IMR-90 (cell line): ENCODE results near the gene MEGF9. TPM values are rescaled to one million over a fixed set of nuclear protein-coding genes. Genes with fewer than 3 reads are reported as not detected.

Experiments
- ATAC-seq: fragments of 200-7000 bp; cut with Tn5 transposase; 2 replicates; pipeline ENCODE4 v1.9.1; 2020; ENCODE audit warnings: low read depth, mild to moderate bottlenecking, moderate library complexity
- BruUV-seq: library from RNA; stranded (reverse); fragments of 400-500 nt; replicated peaks from 2 replicates; lab custom pipeline; 2021; lab: Mats Ljungman, UMichigan
- CTCF ChIA-PET: fragments of 300-600 bp; formaldehyde crosslinking; extraction: SDS; loops from one replicate; lab custom pipeline; 2021; ENCODE audit warnings: antibody characterized with exemption; lab: Yijun Ruan, JAX
- POLR2A ChIA-PET: fragments of 300-600 bp; sonication (Branson Sonifier 250); formaldehyde crosslinking; loops from one replicate; lab custom pipeline; 2022; ENCODE audit warnings: antibody characterized with exemption; ENCODE audit not compliant: unreplicated experiment; lab: Charles Lee
- DNase-seq: peaks from one replicate; pipeline ENCODE4 v3.0.0; 2013
- H2AFZ ChIP-seq: replicated peaks from 2 replicates; pipeline ENCODE3; 2013; ENCODE audit warnings: low read length, mild to moderate bottlenecking; ENCODE audit not compliant: poor library complexity
- H2AK5ac ChIP-seq: 2 replicates; pipeline ENCODE4 v1.6.1; 2013; ENCODE audit warnings: low read depth, low read length, inconsistent platforms
- H2AK9ac ChIP-seq: replicated peaks from 2 replicates; pipeline ENCODE3; 2013; ENCODE audit warnings: mild to moderate bottlenecking, low read depth, low read length, moderate library complexity; ENCODE audit not compliant: poor library complexity
- H2BK120ac ChIP-seq: 2 replicates; pipeline ENCODE4 v1.6.1; 2013; ENCODE audit warnings: low read depth, low read length, inconsistent platforms
- H2BK15ac ChIP-seq: 3 replicates; pipeline ENCODE4 v1.6.1; 2013; ENCODE audit warnings: low read depth, low read length, inconsistent platforms
- H2BK20ac ChIP-seq: 2 replicates; pipeline ENCODE4 v1.6.1; 2013; ENCODE audit warnings: low read depth, mild to moderate bottlenecking, inconsistent platforms, low read length, moderate library complexity
- H2BK5ac ChIP-seq: 2 replicates; pipeline ENCODE4 v1.6.1; 2013; ENCODE audit warnings: mild to moderate bottlenecking, low read depth, low read length, inconsistent platforms; ENCODE audit not compliant: poor library complexity, severe bottlenecking
- H3K14ac ChIP-seq: replicated peaks from 2 replicates; pipeline ENCODE4 v1.6.1; 2013; ENCODE audit warnings: low read depth, low read length, inconsistent platforms
- H3K18ac ChIP-seq: 2 replicates; pipeline ENCODE4 v1.6.1; 2013; ENCODE audit warnings: low read depth, low read length, control low read depth
- H3K23ac ChIP-seq: 2 replicates; pipeline ENCODE4 v1.6.1; 2013; ENCODE audit warnings: low read depth, low read length, inconsistent platforms
- H3K27ac ChIP-seq: 2 replicates; pipeline ENCODE4 v1.5.1; 2013; ENCODE audit warnings: mild to moderate bottlenecking, control low read depth, low read length; ENCODE audit not compliant: insufficient read depth
- H3K27me3 ChIP-seq: 2 replicates; pipeline ENCODE4 v1.6.1; 2013; ENCODE audit warnings: low read length; ENCODE audit not compliant: control insufficient read depth, insufficient read depth
- H3K36me3 ChIP-seq: 2 replicates; pipeline ENCODE4 v1.6.1; 2013; ENCODE audit warnings: low read length, mixed read lengths; ENCODE audit not compliant: control insufficient read depth, insufficient read depth
- H3K4ac ChIP-seq: 2 replicates; pipeline ENCODE4 v1.6.1; 2013; ENCODE audit warnings: low read depth, low read length, inconsistent platforms
- H3K4me1 ChIP-seq: 2 replicates; pipeline ENCODE4 v1.6.1; 2013; ENCODE audit warnings: low read length, mixed read lengths; ENCODE audit not compliant: control insufficient read depth, insufficient read depth
- H3K4me2 ChIP-seq: 2 replicates; pipeline ENCODE4 v1.6.1; 2013; ENCODE audit warnings: low read depth, mild to moderate bottlenecking, control low read depth, low read length, moderate library complexity
- H3K4me3 ChIP-seq: 2 replicates; pipeline ENCODE4 v1.5.1; 2013; ENCODE audit warnings: low read depth, mild to moderate bottlenecking, control low read depth, low read length, moderate library complexity; ENCODE audit not compliant: insufficient read depth
- H3K56ac ChIP-seq: 2 replicates; pipeline ENCODE4 v1.6.1; 2013; ENCODE audit warnings: low read length, inconsistent platforms; ENCODE audit not compliant: insufficient read depth; ENCODE audit errors: extremely low read depth
- H3K79me1 ChIP-seq, 2 experiments: 2 replicates each; pipeline ENCODE4 v1.6.1; 2013; ENCODE audit warnings: low read length in 2 of 2, inconsistent platforms in 1 of 2, low read depth in 1 of 2
- H3K9ac ChIP-seq: 2 replicates; pipeline ENCODE4 v1.6.1; 2013; ENCODE audit warnings: low read depth, low read length, control low read depth
- H3K9me1 ChIP-seq: 2 replicates; pipeline ENCODE4 v1.6.1; 2013; ENCODE audit warnings: low read length, inconsistent platforms; ENCODE audit not compliant: insufficient read depth
- H3K9me3 ChIP-seq: 2 replicates; pipeline ENCODE4 v1.6.1; 2013; ENCODE audit warnings: low read length; ENCODE audit not compliant: control insufficient read depth, insufficient read depth
- H4K20me1 ChIP-seq: 2 replicates; pipeline ENCODE4 v1.6.1; 2013; ENCODE audit warnings: low read length, inconsistent platforms; ENCODE audit not compliant: insufficient read depth
- H4K5ac ChIP-seq: 2 replicates; pipeline ENCODE4 v1.6.1; 2013; ENCODE audit warnings: mild to moderate bottlenecking, low read depth, low read length, control low read depth
- H4K8ac ChIP-seq, 2 experiments: 2 replicates each; pipeline ENCODE4 v1.6.1; 2013; ENCODE audit warnings: low read depth in 2 of 2, low read length in 2 of 2, control low read depth in 1 of 2, inconsistent platforms in 1 of 2
- H4K91ac ChIP-seq: 2 replicates; pipeline ENCODE4 v1.6.1; 2013; ENCODE audit warnings: low read depth, low read length, inconsistent platforms; ENCODE audit not compliant: insufficient read depth
- BHLHE40 ChIP-seq: fragments of 150-350 bp; IDR thresholded peaks from 2 replicates; pipeline ENCODE4 v1.6.1; 2016; ENCODE audit warnings: mild to moderate bottlenecking, low read depth, low read length
- CEBPB ChIP-seq: IDR thresholded peaks from 2 replicates; pipeline ENCODE4 v1.6.1; 2012; ENCODE audit warnings: low read depth, low read length, improper control_type of control experiment
- MAFK ChIP-seq: IDR thresholded peaks from 2 replicates; pipeline ENCODE4 v1.6.1; 2012; ENCODE audit warnings: low read depth, low read length, improper control_type of control experiment
- MAZ ChIP-seq: IDR thresholded peaks from 2 replicates; pipeline ENCODE4 v1.6.1; 2012; ENCODE audit warnings: low read depth, mild to moderate bottlenecking, low read length, improper control_type of control experiment, moderate library complexity, borderline replicate concordance
- NFE2L2 ChIP-seq: fragments of 150-350 bp; IDR thresholded peaks from 2 replicates; pipeline ENCODE4 v1.6.1; 2016; ENCODE audit warnings: low read depth, mild to moderate bottlenecking, low read length
- RAD21 ChIP-seq: IDR thresholded peaks from 2 replicates; pipeline ENCODE4 v1.6.1; 2012; ENCODE audit warnings: low read length, improper control_type of control experiment
- RFX5 ChIP-seq: IDR thresholded peaks from 2 replicates; pipeline ENCODE4 v1.8.0; 2012; ENCODE audit warnings: low read depth, mild to moderate bottlenecking, low read length, moderate library complexity
- SMC3 ChIP-seq: fragments of 150-350 bp; IDR thresholded peaks from 2 replicates; pipeline ENCODE4 v1.6.1; 2016; ENCODE audit warnings: low read depth, mild to moderate bottlenecking, antibody characterized with exemption, low read length, moderate library complexity
- WGBS, 2 experiments: methylation state at CpG; one replicate each; pipeline versions ENCODE4 v1.1.5 to v1.1.7; 2013; ENCODE audit warnings: missing lambda C conversion rate in 2 of 2; ENCODE audit not compliant: insufficient read length in 1 of 2; ENCODE audit errors: extremely low coverage in 2 of 2; 5-methylcytosine and 5-hydroxymethylcytosine counted together
- dilution Hi-C: fragments of 300-500 bp; cut with HindIII; formaldehyde crosslinking; loops from one replicate; pipeline ENCODE4 v1.14.3; 2018; ENCODE audit warnings: low sequenced_read_pairs; ENCODE audit not compliant: unreplicated experiment
- in situ Hi-C: fragments of 300-500 bp; cut with MboI; formaldehyde crosslinking; loops from 3 replicates; pipeline ENCODE4 v1.14.3; 2019; ENCODE audit warnings: low sequenced_read_pairs, inconsistent platforms, mixed read lengths
- intact Hi-C: fragments of 100-400 bp; cut with micrococcal nuclease; formaldehyde crosslinking; loops from 2 replicates; pipeline ENCODE4 v1.10.0; 2022
- polyA plus RNA-seq, 3 experiments: library from polyadenylated mRNA; depleted of rRNA; stranded (reverse); fragments of >200 nt; gene quantifications; 2 replicates each; pipeline ENCODE4 v1.2.3, GENCODE V29; 2012; ENCODE audit warnings: low replicate concordance in 1 of 3
- total RNA-seq: library from RNA; depleted of rRNA; stranded (reverse); fragments of >200 nt; gene quantifications from 2 replicates; pipeline ENCODE4 v1.2.3, GENCODE V29; 2012
- TF ChIP-seq, protein P1 (sequence below): conservative IDR thresholded peaks from 2 replicates; pipeline ENCODE4 v1.5.1; 2012; ENCODE audit warnings: mild to moderate bottlenecking, low read depth, low read length, improper control_type of control experiment
- TF ChIP-seq, protein P2 (sequence below): fragments of 150-350 bp; IDR thresholded peaks from 2 replicates; pipeline ENCODE4 v1.6.1; 2016; ENCODE audit warnings: low read depth, mild to moderate bottlenecking, low read length, moderate library complexity, borderline replicate concordance

The MEGF9 gene
- total and polyA plus RNA-seq, 2 of the 4 experiments (the other 2 are of a cell fraction), result 3.4 TPM

DNA sequence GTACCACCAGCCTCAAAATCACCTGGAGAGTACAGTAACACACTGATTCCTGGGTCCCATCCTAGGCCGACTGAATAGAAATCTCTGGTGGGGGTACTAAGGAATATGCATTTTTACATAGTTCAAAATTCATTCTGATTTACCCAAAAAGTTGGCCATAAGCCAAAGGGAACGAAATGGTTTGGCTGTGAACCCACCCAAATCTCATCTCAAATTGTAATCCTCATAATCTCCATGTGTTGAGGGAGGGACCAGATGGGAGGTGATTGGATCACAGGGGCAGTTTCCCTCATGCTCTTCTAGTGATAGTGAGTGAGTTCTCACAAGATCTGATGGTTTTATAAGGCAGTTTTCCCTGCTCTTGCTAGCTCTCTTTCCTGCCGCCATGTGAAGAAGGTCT lies 31.1 kb downstream of the MEGF9 start:
- TF ChIP-seq SMC3, result no peak
- TF ChIP-seq MAZ, result no peak
- no peak for TF ChIP-seq RFX5
- TF ChIP-seq, protein P1, sequence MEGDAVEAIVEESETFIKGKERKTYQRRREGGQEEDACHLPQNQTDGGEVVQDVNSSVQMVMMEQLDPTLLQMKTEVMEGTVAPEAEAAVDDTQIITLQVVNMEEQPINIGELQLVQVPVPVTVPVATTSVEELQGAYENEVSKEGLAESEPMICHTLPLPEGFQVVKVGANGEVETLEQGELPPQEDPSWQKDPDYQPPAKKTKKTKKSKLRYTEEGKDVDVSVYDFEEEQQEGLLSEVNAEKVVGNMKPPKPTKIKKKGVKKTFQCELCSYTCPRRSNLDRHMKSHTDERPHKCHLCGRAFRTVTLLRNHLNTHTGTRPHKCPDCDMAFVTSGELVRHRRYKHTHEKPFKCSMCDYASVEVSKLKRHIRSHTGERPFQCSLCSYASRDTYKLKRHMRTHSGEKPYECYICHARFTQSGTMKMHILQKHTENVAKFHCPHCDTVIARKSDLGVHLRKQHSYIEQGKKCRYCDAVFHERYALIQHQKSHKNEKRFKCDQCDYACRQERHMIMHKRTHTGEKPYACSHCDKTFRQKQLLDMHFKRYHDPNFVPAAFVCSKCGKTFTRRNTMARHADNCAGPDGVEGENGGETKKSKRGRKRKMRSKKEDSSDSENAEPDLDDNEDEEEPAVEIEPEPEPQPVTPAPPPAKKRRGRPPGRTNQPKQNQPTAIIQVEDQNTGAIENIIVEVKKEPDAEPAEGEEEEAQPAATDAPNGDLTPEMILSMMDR, result no peak
- TF ChIP-seq, protein P2, sequence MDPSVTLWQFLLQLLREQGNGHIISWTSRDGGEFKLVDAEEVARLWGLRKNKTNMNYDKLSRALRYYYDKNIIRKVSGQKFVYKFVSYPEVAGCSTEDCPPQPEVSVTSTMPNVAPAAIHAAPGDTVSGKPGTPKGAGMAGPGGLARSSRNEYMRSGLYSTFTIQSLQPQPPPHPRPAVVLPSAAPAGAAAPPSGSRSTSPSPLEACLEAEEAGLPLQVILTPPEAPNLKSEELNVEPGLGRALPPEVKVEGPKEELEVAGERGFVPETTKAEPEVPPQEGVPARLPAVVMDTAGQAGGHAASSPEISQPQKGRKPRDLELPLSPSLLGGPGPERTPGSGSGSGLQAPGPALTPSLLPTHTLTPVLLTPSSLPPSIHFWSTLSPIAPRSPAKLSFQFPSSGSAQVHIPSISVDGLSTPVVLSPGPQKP, result no peak
- TF ChIP-seq CEBPB, result no peak
- TF ChIP-seq BHLHE40, result no peak
- TF ChIP-seq MAFK, result no peak
- no peak for TF ChIP-seq RAD21
- no peak for TF ChIP-seq NFE2L2
- Histone ChIP-seq H2AK9ac (no peak overlapping the region), H4K20me1 (no peaks in the 10 kb centered on the region), H2BK120ac (no peak overlapping the region), H3K56ac (no peak overlapping the region), H3K36me3 (no peaks in the 10 kb centered on the region), H3K9ac (no peak overlapping the region), H2BK5ac (no peak overlapping the region), H2BK20ac (peak overlapping the region; percentile 16; the same call in 1 of the 2 replicates), H4K8ac (no peak overlapping the region), H3K14ac (no peak overlapping the region), H4K5ac (peak overlapping the region; percentile 72; the same call in 1 of the 2 replicates), H3K4me2 (no peak overlapping the region), H3K9me3 (no peaks in the 10 kb centered on the region), H3K4me1 (peaks cover 5% of the 10 kb centered on the region), H3K23ac (no peak overlapping the region), H3K27ac (no peak overlapping the region), H4K91ac (peak overlapping the region; percentile 25; the same call in 1 of the 2 replicates), H2AFZ (no peak overlapping the region), H3K18ac (peak overlapping the region; percentile 68; the same call in 1 of the 2 replicates), H3K9me1 (no peaks in the 10 kb centered on the region), H2AK5ac (no peak overlapping the region), H2BK15ac (no peak overlapping the region; the same call in 2 of the 3 replicates), H3K79me1 (peaks cover 20% of the 10 kb centered on the region in 2 experiments; a peak in 3 of 4 replicates), H3K27me3 (no peaks in the 10 kb centered on the region), H3K4me3 (no peak overlapping the region), H3K4ac (peak overlapping the region; percentile 22; the same call in 1 of the 2 replicates)
- ChIA-PET POLR2A (no interaction called here), CTCF (no interaction called here)
- no CpG with 5 or more reads among the region's 3 CpGs for WGBS, 2 experiments
- intact Hi-C loops (no loop called here), dilution Hi-C loops (no loop called here), in situ Hi-C loops (no loop called here)
- ATAC-seq (no peak), DNase-seq (no peak)
- no TSS peak for BruUV-seq
